ENCODE results near the gene ISY1. TPM values are rescaled to one million over a fixed set of nuclear protein-coding genes. Genes with fewer than 3 reads are reported as not detected.

ISY1 gene
- 30.3 TPM for total RNA-seq
- long read RNA-seq, transcript ISY1-203 (11 exons, 3,842 nt), result major isoform, 40 of 47 reads
- long read RNA-seq, partial matches to known transcripts, result 0 of 47 reads
- long read RNA-seq, other reads (novel, unspliced or antisense), result 4 of 47 reads

DNA sequence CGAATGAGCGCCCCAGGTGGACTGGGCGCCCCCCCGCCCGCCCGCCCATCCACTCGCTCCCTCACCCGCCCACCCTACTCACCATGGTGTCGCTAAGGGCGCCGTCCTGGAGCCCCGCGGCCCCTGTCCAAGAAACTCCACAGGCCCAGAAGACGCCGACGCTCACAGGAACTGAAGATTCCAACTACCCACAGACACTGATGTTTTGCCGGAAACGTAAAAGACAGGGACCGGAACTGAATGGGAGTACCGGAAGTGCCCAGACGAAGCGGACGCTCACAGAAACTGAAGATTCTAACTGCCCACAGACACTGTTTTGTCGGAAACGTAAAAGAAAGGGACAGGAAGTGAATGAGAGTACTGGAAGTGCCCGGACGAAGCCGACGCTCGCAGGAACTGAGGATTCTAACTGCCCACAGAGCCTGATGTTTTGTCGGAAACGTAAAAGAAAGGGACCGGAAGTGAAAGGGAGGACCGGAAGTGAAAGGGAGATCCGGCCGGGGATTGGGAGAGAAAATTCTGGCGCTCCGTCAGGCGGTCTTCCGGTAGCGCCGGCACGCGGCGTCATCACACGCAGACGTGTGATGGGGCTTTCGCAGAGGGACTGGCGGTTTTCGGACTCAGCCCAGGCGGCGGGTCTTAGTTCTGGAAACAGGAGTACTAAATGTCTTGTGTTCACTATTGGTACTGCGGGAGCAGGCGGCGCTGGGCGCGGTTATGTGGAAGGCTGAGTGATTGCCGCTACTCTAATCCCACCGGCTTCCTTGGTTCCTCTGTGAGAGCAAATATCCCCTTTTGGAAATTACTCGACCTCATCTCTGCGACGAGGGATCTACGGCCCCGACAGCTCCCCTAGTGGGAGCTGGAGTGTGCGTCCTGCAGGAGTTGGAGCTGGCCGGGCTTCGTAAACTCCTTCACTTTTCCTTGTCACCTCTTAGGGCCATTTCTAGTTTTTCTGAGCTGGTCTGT is at the start of gene ISY1:
TSS of gene ISY1 (minus strand) at position 173 of the 969 bp plus-strand sequence. CDS start at position 85, 88 bp downstream.
- intact Hi-C loops (cut with DNase I), result no loop called here
- no peaks in the 10 kb centered on the region for H3K27me3 ChIP-seq
- DNase-seq, result peak; percentile 93
- ATAC-seq, result peak; percentile 94
- H3K9me3 ChIP-seq, result no peaks in the 10 kb centered on the region
- TF ChIP-seq, protein P1, sequence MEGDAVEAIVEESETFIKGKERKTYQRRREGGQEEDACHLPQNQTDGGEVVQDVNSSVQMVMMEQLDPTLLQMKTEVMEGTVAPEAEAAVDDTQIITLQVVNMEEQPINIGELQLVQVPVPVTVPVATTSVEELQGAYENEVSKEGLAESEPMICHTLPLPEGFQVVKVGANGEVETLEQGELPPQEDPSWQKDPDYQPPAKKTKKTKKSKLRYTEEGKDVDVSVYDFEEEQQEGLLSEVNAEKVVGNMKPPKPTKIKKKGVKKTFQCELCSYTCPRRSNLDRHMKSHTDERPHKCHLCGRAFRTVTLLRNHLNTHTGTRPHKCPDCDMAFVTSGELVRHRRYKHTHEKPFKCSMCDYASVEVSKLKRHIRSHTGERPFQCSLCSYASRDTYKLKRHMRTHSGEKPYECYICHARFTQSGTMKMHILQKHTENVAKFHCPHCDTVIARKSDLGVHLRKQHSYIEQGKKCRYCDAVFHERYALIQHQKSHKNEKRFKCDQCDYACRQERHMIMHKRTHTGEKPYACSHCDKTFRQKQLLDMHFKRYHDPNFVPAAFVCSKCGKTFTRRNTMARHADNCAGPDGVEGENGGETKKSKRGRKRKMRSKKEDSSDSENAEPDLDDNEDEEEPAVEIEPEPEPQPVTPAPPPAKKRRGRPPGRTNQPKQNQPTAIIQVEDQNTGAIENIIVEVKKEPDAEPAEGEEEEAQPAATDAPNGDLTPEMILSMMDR (IDR thresholded peaks at IDR 0.05), result peak; percentile 69
- peak within 1 kb of the TSS; percentile 97 for H3K27ac ChIP-seq
- H3K4me1 ChIP-seq, result peaks cover 26% of the 10 kb centered on the region
- peaks cover 43% of the 10 kb centered on the region for H3K36me3 ChIP-seq
- H3K4me3 ChIP-seq, result peak within 1 kb of the TSS; percentile 94

DNA sequence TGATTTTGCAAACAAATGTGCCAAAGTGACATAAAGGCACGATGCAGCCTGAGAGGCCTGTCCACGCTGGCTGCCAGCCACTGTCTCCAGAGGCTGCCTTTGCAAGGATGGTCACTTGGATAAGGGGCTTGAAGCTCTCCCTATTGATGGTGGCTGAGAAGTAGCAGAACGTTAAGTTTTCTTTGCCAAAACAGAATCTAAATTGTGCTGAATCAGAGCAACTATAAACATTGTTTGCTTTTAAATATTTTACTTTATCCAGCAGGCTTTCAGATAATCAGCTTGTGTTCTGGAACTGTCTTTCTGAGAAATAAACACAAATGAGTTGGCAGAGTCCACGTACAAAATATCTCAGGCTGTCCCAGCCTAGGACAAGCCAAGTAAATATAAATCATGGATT is 46.6 kb upstream of the ISY1 start:
- H3K9me3 ChIP-seq, result no peaks in the 10 kb centered on the region
- H3K27ac ChIP-seq, result no peak overlapping the region
- no peak for DNase-seq
- no peaks in the 10 kb centered on the region for H3K36me3 ChIP-seq
- H3K27me3 ChIP-seq, result no peaks in the 10 kb centered on the region
- H3K4me1 ChIP-seq, result peaks cover 12% of the 10 kb centered on the region
- no peak overlapping the region for H3K4me3 ChIP-seq
- TF ChIP-seq, protein P1 (IDR thresholded peaks at IDR 0.05), result no peak
- no peak for ATAC-seq
- intact Hi-C loops (cut with DNase I), result no loop called here

DNA sequence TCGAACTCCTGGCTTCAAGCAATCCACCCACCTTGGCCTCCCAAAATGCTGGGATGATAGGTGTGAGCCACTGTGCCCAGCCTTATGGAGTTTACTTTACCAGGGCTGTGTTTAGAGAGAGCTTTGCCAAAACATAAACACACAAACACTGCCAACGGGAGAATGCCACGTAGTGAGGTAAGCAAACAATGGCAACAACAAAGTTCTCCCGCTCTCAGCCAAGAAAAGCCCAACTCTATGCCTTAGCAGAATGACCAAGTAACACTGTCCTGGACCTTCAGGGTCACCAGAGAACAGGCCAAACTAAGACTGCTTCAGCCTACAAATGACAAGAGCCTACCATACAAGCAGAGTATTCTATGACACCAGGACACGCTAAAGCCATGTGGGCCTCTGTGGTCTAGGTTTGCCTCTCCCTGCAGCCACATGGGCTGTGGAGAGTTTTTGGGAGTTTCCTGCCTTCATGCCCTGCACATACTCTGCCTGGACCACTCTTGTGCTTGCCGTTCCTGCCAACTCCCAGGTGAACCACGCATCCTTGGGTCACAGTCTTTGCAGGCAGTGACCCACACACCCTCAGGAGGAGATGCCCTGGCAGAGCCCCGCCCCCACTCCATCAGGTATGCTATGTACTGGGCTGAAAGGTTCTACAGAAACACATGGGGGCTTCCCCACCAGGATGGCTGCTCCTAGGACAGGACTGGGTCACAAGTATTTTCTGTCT is 44.4 kb upstream of the ISY1 start:
- ATAC-seq (peak; percentile 10), DNase-seq (no peak)
- no peaks in the 10 kb centered on the region for H3K27me3 ChIP-seq
- no peaks in the 10 kb centered on the region for H3K36me3 ChIP-seq
- intact Hi-C loops (cut with DNase I), result no loop called here
- no peak overlapping the region for H3K27ac ChIP-seq
- no peak overlapping the region for H3K4me3 ChIP-seq
- TF ChIP-seq, protein P1 (IDR thresholded peaks at IDR 0.05), result no peak
- H3K9me3 ChIP-seq, result no peaks in the 10 kb centered on the region
- no peaks in the 10 kb centered on the region for H3K4me1 ChIP-seq

DNA sequence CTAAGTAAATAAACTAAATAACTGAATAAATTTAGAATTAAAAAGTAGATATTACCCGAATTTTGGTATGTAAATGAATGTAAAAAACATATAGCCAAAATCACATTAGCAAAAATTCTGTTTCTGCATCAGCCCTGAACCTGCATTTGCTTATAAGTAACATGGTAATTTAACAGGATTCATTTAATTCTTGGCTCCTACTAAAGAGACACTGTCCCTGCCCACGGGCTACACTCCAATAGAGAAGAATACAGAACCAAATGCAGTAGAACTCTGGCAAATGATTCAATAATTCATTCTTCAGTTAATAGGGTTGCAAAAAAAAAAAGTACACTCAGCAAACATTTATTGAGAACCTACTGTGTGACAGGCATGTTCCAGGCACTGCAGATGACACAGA is 43.6 kb upstream of the ISY1 start:
- no peak overlapping the region for H3K4me3 ChIP-seq
- TF ChIP-seq, protein P1 (IDR thresholded peaks at IDR 0.05), result no peak
- intact Hi-C loops (cut with DNase I), result no loop called here
- no peak overlapping the region for H3K27ac ChIP-seq
- no peaks in the 10 kb centered on the region for H3K4me1 ChIP-seq
- DNase-seq (no peak), ATAC-seq (no peak)
- H3K36me3 ChIP-seq, result no peaks in the 10 kb centered on the region
- no peaks in the 10 kb centered on the region for H3K9me3 ChIP-seq
- H3K27me3 ChIP-seq, result no peaks in the 10 kb centered on the region

DNA sequence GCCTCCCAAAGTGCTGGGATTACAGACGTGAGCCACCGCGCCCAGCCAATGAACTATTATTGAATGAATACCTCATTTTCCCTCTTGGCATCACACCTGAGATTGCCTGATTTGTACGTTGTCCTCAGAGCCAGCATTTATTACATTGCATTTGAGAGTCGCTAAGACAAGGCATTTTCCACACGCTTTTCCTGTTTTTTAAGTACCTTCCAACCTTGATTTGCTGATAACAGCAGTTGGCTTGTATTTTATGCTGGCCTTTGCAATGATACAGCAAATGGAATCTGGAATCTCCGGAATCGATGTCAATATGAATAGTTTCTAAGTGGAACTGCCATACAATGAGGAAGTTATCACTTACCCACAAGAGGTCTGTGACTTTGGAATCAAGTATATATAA is 38.5 kb upstream of the ISY1 start:
- H3K27ac ChIP-seq, result no peak overlapping the region
- peaks cover 23% of the 10 kb centered on the region for H3K4me1 ChIP-seq
- DNase-seq, result no peak
- intact Hi-C loops (cut with DNase I), result no loop called here
- H3K4me3 ChIP-seq, result no peak overlapping the region
- H3K36me3 ChIP-seq, result no peaks in the 10 kb centered on the region
- no peaks in the 10 kb centered on the region for H3K9me3 ChIP-seq
- H3K27me3 ChIP-seq, result no peaks in the 10 kb centered on the region
- TF ChIP-seq, protein P1 (IDR thresholded peaks at IDR 0.05), result no peak
- no peak for ATAC-seq

Measured in upper lobe of right lung (tissue), 1 donor.